T-cell (primary cell): Measurements from ENCODE around the gene HSPB8. TPM values are rescaled to one million over a fixed set of nuclear protein-coding genes. Genes with fewer than 3 reads are reported as not detected.

Experiments used
- ATAC-seq, 4 experiments: fragments of 200-7000 bp in 3 of 4; fragments of 150-1000 bp in 1 of 4; cut with Tn5 transposase; replicated peaks in 1 of 4; 1 replicate in 3 of 4; 2 replicates in 1 of 4; pipeline ENCODE4 v1.10.0; 2021; ENCODE audit warnings: moderate library complexity in 3 of 4, mild to moderate bottlenecking in 2 of 4, moderate number of reproducible peaks in 1 of 4
- CTCF ChIA-PET, 2 donors: fragments of 300-600 bp; sonication (Branson Sonifier 250); formaldehyde crosslinking; loops; one replicate each; lab custom pipeline; 2022; ENCODE audit warnings: antibody characterized with exemption in 2 of 2; lab: Charles Lee
- POLR2A ChIA-PET, 2 donors: fragments of 300-600 bp; sonication (Branson Sonifier 250); formaldehyde crosslinking; loops; one replicate each; lab custom pipeline; 2022; ENCODE audit warnings: antibody characterized with exemption in 2 of 2; lab: Charles Lee
- DNase-seq, 35 experiments: peaks; one replicate each; pipeline versions ENCODE4 v3.0.0 to v3.0.0-alpha.2; 2013 to 2023
- H3K27ac ChIP-seq: one replicate; pipeline ENCODE4 v1.5.1; 2013; ENCODE audit warnings: low read length
- H3K27me3 ChIP-seq, 2 experiments: replicated peaks in 1 of 2; 1 replicate in 1 of 2; 2 replicates in 1 of 2; pipeline versions ENCODE4 v1.6.1 to v1.7.0; 2013; ENCODE audit warnings: low read length in 1 of 2, mixed read lengths in 1 of 2; ENCODE audit not compliant: control insufficient read depth in 2 of 2, insufficient read depth in 2 of 2; ENCODE audit errors: extremely low read depth in 1 of 2
- H3K36me3 ChIP-seq, 2 donors: 1 replicate in 1 of 2; 2 replicates in 1 of 2; pipeline versions ENCODE4 v1.6.1 to v1.7.0; 2013; ENCODE audit warnings: low read length in 1 of 2; ENCODE audit not compliant: control insufficient read depth in 2 of 2, insufficient read depth in 1 of 2; ENCODE audit errors: extremely low read depth in 1 of 2
- H3K4me1 ChIP-seq, 2 experiments: 1 replicate in 1 of 2; 2 replicates in 1 of 2; pipeline versions ENCODE4 v1.6.1 to v1.7.0; 2013; ENCODE audit warnings: low read length in 2 of 2, mixed read lengths in 1 of 2; ENCODE audit not compliant: insufficient read depth in 2 of 2, control insufficient read depth in 1 of 2; ENCODE audit errors: extremely low read depth in 1 of 2
- H3K4me3 ChIP-seq, 2 donors: 1 replicate in 1 of 2; 2 replicates in 1 of 2; pipeline versions ENCODE4 v1.5.1 to v1.7.0; 2013; ENCODE audit warnings: mild to moderate bottlenecking in 2 of 2, low read length in 1 of 2, moderate library complexity in 1 of 2; ENCODE audit not compliant: control insufficient read depth in 1 of 2; ENCODE audit errors: extremely low read depth in 1 of 2
- H3K9me3 ChIP-seq: 2 replicates; pipeline ENCODE4 v1.7.0; 2013
- H3K27ac Mint-ChIP-seq, 2 donors: one replicate each; pipeline ENCODE4 v1.8.0; 2020 to 2021; ENCODE audit warnings: mild to moderate bottlenecking in 2 of 2, mixed read lengths in 2 of 2
- H3K27me3 Mint-ChIP-seq, 2 donors: one replicate each; pipeline ENCODE4 v1.8.0; 2021 to 2022; ENCODE audit warnings: mixed read lengths in 2 of 2
- H3K36me3 Mint-ChIP-seq: one replicate; pipeline ENCODE4 v1.8.0; 2021; ENCODE audit warnings: mixed read lengths
- H3K4me1 Mint-ChIP-seq, 3 donors: one replicate each; pipeline ENCODE4 v1.8.0; 2020 to 2022; ENCODE audit warnings: mixed read lengths in 3 of 3, mild to moderate bottlenecking in 1 of 3
- H3K4me3 Mint-ChIP-seq, 3 donors: one replicate each; pipeline ENCODE4 v1.8.0; 2020 to 2022; ENCODE audit warnings: mild to moderate bottlenecking in 3 of 3, mixed read lengths in 3 of 3, moderate library complexity in 3 of 3
- H3K9me3 Mint-ChIP-seq, 3 donors: one replicate each; pipeline ENCODE4 v1.8.0; 2020 to 2022; ENCODE audit warnings: mixed read lengths in 3 of 3
- WGBS: methylation state at CpG from one replicate; pipeline ENCODE4 v1.1.5; 2013; ENCODE audit warnings: missing lambda C conversion rate; ENCODE audit not compliant: insufficient coverage; 5-methylcytosine and 5-hydroxymethylcytosine counted together
- total RNA-seq, 35 experiments: library from RNA in 6 of 35; stranded (reverse) in 6 of 35; fragments of 120-200 nt in 1 of 35; gene quantifications; one replicate each; pipeline versions ENCODE4 v1.2.1 to v1.2.4 and lab custom pipeline; 2013 to 2026

Gene HSPB8
- total RNA-seq, 5 donors from 2014 or later (not counting 1 experiment from before 2014, with no cell fraction given) = 0.18 TPM; not detected in 4

- Histone ChIP-seq H3K9me3 (no peaks in the 10 kb centered on the region), H3K36me3 (no peaks in the 10 kb centered on the region), H3K4me1 (no peaks in the 10 kb centered on the region), H3K4me3 (no peak overlapping the region), H3K27me3 (peaks cover 0 to 9% of the 10 kb centered on the region in 2 experiments), H3K27ac (no peak overlapping the region)
- DNase-seq = no peak
- no peaks in the 10 kb centered on the region for H3K36me3 Mint-ChIP-seq
- POLR2A ChIA-PET = no interaction called here
- CTCF ChIA-PET = interaction anchor here in 1 of 2 donors (0.7 kb wide), 1 partner anchor 135 kb away, joined by 3 read pairs; no protein-coding TSS in a partner anchor
- no peaks in the 10 kb centered on the region for H3K4me1 Mint-ChIP-seq
- WGBS = 44% methylated on average over 6 of the region's 13 CpGs
- ATAC-seq = no peak
- H3K4me3 Mint-ChIP-seq = no peak overlapping the region
- H3K27me3 Mint-ChIP-seq = peaks cover 16 to 31% of the 10 kb centered on the region in 2 donors
- H3K9me3 Mint-ChIP-seq = peaks cover 0 to 5% (median 4%) of the 10 kb centered on the region in 3 donors
- H3K27ac Mint-ChIP-seq = no peak overlapping the region
Observed at GRCh38 chr12:119145367-119145766, 33.4 kb upstream of the HSPB8 start.

- Histone ChIP-seq H3K4me3 (no peak overlapping the region), H3K36me3 (no peaks in the 10 kb centered on the region), H3K27ac (no peak overlapping the region), H3K4me1 (no peaks in the 10 kb centered on the region), H3K9me3 (no peaks in the 10 kb centered on the region), H3K27me3 (peaks cover 3 to 9% of the 10 kb centered on the region in 2 experiments)
- peaks cover 26 to 36% of the 10 kb centered on the region in 2 donors for H3K27me3 Mint-ChIP-seq
- H3K27ac Mint-ChIP-seq = no peak overlapping the region
- H3K4me3 Mint-ChIP-seq = no peak overlapping the region
- WGBS = 100% methylated on average over 1 of the region's 2 CpGs
- peaks cover 0 to 15% (median 6%) of the 10 kb centered on the region in 3 donors for H3K9me3 Mint-ChIP-seq
- H3K36me3 Mint-ChIP-seq = no peaks in the 10 kb centered on the region
- POLR2A ChIA-PET = no interaction called here
- DNase-seq (no peak), ATAC-seq (no peak)
- CTCF ChIA-PET = interaction anchor here in 1 of 2 donors (0.7 kb wide), 1 partner anchor 17 kb away, joined by 3 read pairs; no protein-coding TSS in a partner anchor
- H3K4me1 Mint-ChIP-seq = no peaks in the 10 kb centered on the region
Observed at GRCh38 chr12:119147847-119148448, 30.8 kb upstream of the HSPB8 start.

- peaks cover 32 to 34% of the 10 kb centered on the region in 2 donors for H3K27me3 Mint-ChIP-seq
- no peaks in the 10 kb centered on the region for H3K4me1 Mint-ChIP-seq
- ChIA-PET CTCF (no interaction called here), POLR2A (no interaction called here)
- DNase-seq (no peak), ATAC-seq (no peak)
- H3K4me3 Mint-ChIP-seq = no peak overlapping the region
- Histone ChIP-seq H3K27me3 (peaks cover 6 to 17% of the 10 kb centered on the region in 2 experiments), H3K27ac (no peak overlapping the region), H3K4me1 (no peaks in the 10 kb centered on the region), H3K4me3 (no peak overlapping the region), H3K36me3 (no peaks in the 10 kb centered on the region), H3K9me3 (no peaks in the 10 kb centered on the region)
- 81% methylated on average over 7 of the region's 7 CpGs for WGBS
- peaks cover 5 to 15% (median 6%) of the 10 kb centered on the region in 3 donors for H3K9me3 Mint-ChIP-seq
- peak overlapping the region in 1 of 2 donors; percentile 19 for H3K27ac Mint-ChIP-seq
- no peaks in the 10 kb centered on the region for H3K36me3 Mint-ChIP-seq
Observed at GRCh38 chr12:119149270-119149669, 29.5 kb upstream of the HSPB8 start.

- DNase-seq (no peak), ATAC-seq (no peak)
- Histone ChIP-seq H3K27ac (no peak overlapping the region), H3K9me3 (no peaks in the 10 kb centered on the region), H3K4me3 (no peak overlapping the region), H3K36me3 (no peaks in the 10 kb centered on the region), H3K27me3 (peaks cover 6 to 16% of the 10 kb centered on the region in 2 experiments), H3K4me1 (no peaks in the 10 kb centered on the region)
- no peak overlapping the region for H3K27ac Mint-ChIP-seq
- peaks cover 21 to 23% of the 10 kb centered on the region in 2 donors for H3K27me3 Mint-ChIP-seq
- H3K36me3 Mint-ChIP-seq = no peaks in the 10 kb centered on the region
- POLR2A ChIA-PET = interaction anchor here in 1 of 2 donors (0.5 kb wide), 1 partner anchor 174 kb away, joined by 3 read pairs; no protein-coding TSS in a partner anchor
- no peak overlapping the region for H3K4me3 Mint-ChIP-seq
- CTCF ChIA-PET = no interaction called here
- H3K4me1 Mint-ChIP-seq = no peaks in the 10 kb centered on the region
- H3K9me3 Mint-ChIP-seq = peaks cover 6 to 15% (median 9%) of the 10 kb centered on the region in 3 donors
- WGBS = no CpG with 5 or more reads among the region's 1 CpG
Observed at GRCh38 chr12:119151445-119152026, 27.2 kb upstream of the HSPB8 start.

- no peaks in the 10 kb centered on the region for H3K4me1 Mint-ChIP-seq
Observed at GRCh38 chr12:119153477-119154434, 25.0 kb upstream of the HSPB8 start.

GRCh38 chr12:119154435-119154818 is 24.3 kb upstream of the HSPB8 start:
- H3K36me3 ChIP-seq = no peaks in the 10 kb centered on the region
- no peak for DNase-seq
- no peak overlapping the region for H3K4me3 ChIP-seq
- H3K9me3 ChIP-seq = no peaks in the 10 kb centered on the region
- POLR2A ChIA-PET = no interaction called here
- H3K27me3 Mint-ChIP-seq = peaks cover 21% of the 10 kb centered on the region in 2 donors
- no peaks in the 10 kb centered on the region for H3K36me3 Mint-ChIP-seq
- peaks cover 6 to 15% (median 9%) of the 10 kb centered on the region in 3 donors for H3K9me3 Mint-ChIP-seq
- no peaks in the 10 kb centered on the region for H3K4me1 ChIP-seq
- no peak overlapping the region for H3K27ac ChIP-seq
- 8% methylated on average over 2 of the region's 11 CpGs for WGBS
- no peak for ATAC-seq
- no peak overlapping the region for H3K4me3 Mint-ChIP-seq
- H3K27me3 ChIP-seq = peaks cover 6 to 16% of the 10 kb centered on the region in 2 experiments
- no peak overlapping the region for H3K27ac Mint-ChIP-seq
- CTCF ChIA-PET = no interaction called here
- no peaks in the 10 kb centered on the region for H3K4me1 Mint-ChIP-seq

More at GRCh38 chr12:119153477-119154434, 25.0 kb upstream of the HSPB8 start:
- POLR2A ChIA-PET = no interaction called here
- no peak overlapping the region for H3K27ac Mint-ChIP-seq
- Histone ChIP-seq H3K27me3 (peaks cover 6 to 16% of the 10 kb centered on the region in 2 experiments), H3K36me3 (no peaks in the 10 kb centered on the region), H3K4me1 (no peaks in the 10 kb centered on the region), H3K4me3 (no peak overlapping the region), H3K27ac (no peak overlapping the region), H3K9me3 (no peaks in the 10 kb centered on the region)
- no peaks in the 10 kb centered on the region for H3K36me3 Mint-ChIP-seq
- DNase-seq (peak in 1 of 35 experiments; percentile 9), ATAC-seq (no peak)
- peaks cover 21 to 23% of the 10 kb centered on the region in 2 donors for H3K27me3 Mint-ChIP-seq
- CTCF ChIA-PET = no interaction called here
- 28% methylated on average over 34 of the region's 49 CpGs for WGBS
- H3K9me3 Mint-ChIP-seq = peaks cover 6 to 15% (median 9%) of the 10 kb centered on the region in 3 donors
- H3K4me3 Mint-ChIP-seq = no peak overlapping the region
